ENCODE measurements around the gene PPP1R36.
"Not testable (repeated sequence)": the region's sequence is repeated elsewhere in the genome, so short reads cannot be mapped to it uniquely, and the experiment has no call there.

The PPP1R36 gene

GRCh38 chr14:64631222-64631621, 81.5 kb downstream of the PPP1R36 start:
- H3K36me3 Mint-ChIP-seq; H3K27me3 Mint-ChIP-seq; H3K4me3 Mint-ChIP-seq; H3K9me3 Mint-ChIP-seq (ENCODE audit: low read depth); H3K4me1 Mint-ChIP-seq (ENCODE audit: low read depth); H3K27ac Mint-ChIP-seq: not testable (repeated sequence)

GRCh38 chr14:64632056-64632455, 82.3 kb downstream of the PPP1R36 start:
- Mint-ChIP-seq H3K4me1 (ENCODE audit: low read depth) (peaks cover 4% of the 10 kb centered on the region), H3K27ac (no peak overlapping the region), H3K4me3 (no peak overlapping the region), H3K36me3 (no peaks in the 10 kb centered on the region), H3K27me3 (peaks cover 3% of the 10 kb centered on the region), H3K9me3 (ENCODE audit: low read depth) (no peaks in the 10 kb centered on the region)

GRCh38 chr14:64634558-64634957, 84.8 kb downstream of the PPP1R36 start:
- H3K36me3 Mint-ChIP-seq = no peaks in the 10 kb centered on the region
- H3K27me3 Mint-ChIP-seq = peaks cover 3% of the 10 kb centered on the region
- peaks cover 4% of the 10 kb centered on the region for H3K4me1 Mint-ChIP-seq (ENCODE audit: low read depth)
- H3K4me3 Mint-ChIP-seq = no peak overlapping the region
- H3K9me3 Mint-ChIP-seq (ENCODE audit: low read depth) = no peaks in the 10 kb centered on the region
- no peak overlapping the region for H3K27ac Mint-ChIP-seq

GRCh38 chr14:64636208-64636979, 86.6 kb downstream of the PPP1R36 start:
- Mint-ChIP-seq H3K36me3 (no peaks in the 10 kb centered on the region), H3K4me1 (ENCODE audit: low read depth) (peaks cover 4% of the 10 kb centered on the region), H3K27me3 (peaks cover 3% of the 10 kb centered on the region), H3K9me3 (ENCODE audit: low read depth) (no peaks in the 10 kb centered on the region), H3K27ac (no peak overlapping the region), H3K4me3 (no peak overlapping the region)

GRCh38 chr14:64636980-64637429, 87.2 kb downstream of the PPP1R36 start:
- Mint-ChIP-seq H3K27ac (no peak overlapping the region), H3K4me1 (ENCODE audit: low read depth) (peaks cover 4% of the 10 kb centered on the region), H3K4me3 (no peak overlapping the region), H3K9me3 (ENCODE audit: low read depth) (no peaks in the 10 kb centered on the region), H3K27me3 (peaks cover 5% of the 10 kb centered on the region), H3K36me3 (no peaks in the 10 kb centered on the region)

- Mint-ChIP-seq H3K4me3 (no peak overlapping the region), H3K27me3 (peaks cover 7% of the 10 kb centered on the region), H3K9me3 (ENCODE audit: low read depth) (no peaks in the 10 kb centered on the region), H3K36me3 (no peaks in the 10 kb centered on the region), H3K4me1 (ENCODE audit: low read depth) (peaks cover 4% of the 10 kb centered on the region), H3K27ac (no peak overlapping the region)
Measured at GRCh38 chr14:64637735-64638473, 88.1 kb downstream of the PPP1R36 start.

GRCh38 chr14:64638625-64639024, 88.9 kb downstream of the PPP1R36 start:
- Mint-ChIP-seq H3K27ac (no peak overlapping the region), H3K9me3 (ENCODE audit: low read depth) (no peaks in the 10 kb centered on the region), H3K27me3 (peaks cover 7% of the 10 kb centered on the region), H3K36me3 (no peaks in the 10 kb centered on the region), H3K4me1 (ENCODE audit: low read depth) (peaks cover 4% of the 10 kb centered on the region), H3K4me3 (no peak overlapping the region)

Measured in activated naive CD8-positive, alpha-beta T cell (primary cell).